ENCODE data around the gene FHIT.
"Not testable (repeated sequence)": the region's sequence is repeated elsewhere in the genome, so short reads cannot be mapped to it uniquely, and the experiment has no call there.

The FHIT gene

GRCh38 chr3:60557122-60557521 lies 694.1 kb downstream of the FHIT start:
- DNase-seq (ENCODE audit: low read depth): no peak

- DNase-seq (ENCODE audit: low read depth): no peak
These were observed 695.4 kb downstream of the FHIT start for GRCh38 chr3:60555686-60556354.

- DNase-seq (ENCODE audit: low read depth): no peak
These were observed 698.1 kb downstream of the FHIT start for GRCh38 chr3:60553144-60553543.

GRCh38 chr3:60552581-60552980 lies 698.7 kb downstream of the FHIT start:
- no peak for DNase-seq (ENCODE audit: low read depth)

GRCh38 chr3:60551455-60552209 lies 699.6 kb downstream of the FHIT start:
- DNase-seq (ENCODE audit: low read depth): no peak

GRCh38 chr3:60549863-60550262 lies 701.4 kb downstream of the FHIT start:
- no peak for DNase-seq (ENCODE audit: low read depth)

GRCh38 chr3:60542995-60543394 lies 708.3 kb downstream of the FHIT start:
- DNase-seq (ENCODE audit: low read depth): no peak

- DNase-seq (ENCODE audit: low read depth): not testable (repeated sequence)
These were observed 711.9 kb downstream of the FHIT start for GRCh38 chr3:60539394-60539793.

GRCh38 chr3:60536420-60536819 lies 714.8 kb downstream of the FHIT start:
- DNase-seq (ENCODE audit: low read depth): no peak

GRCh38 chr3:60531759-60532158 lies 719.5 kb downstream of the FHIT start:
- DNase-seq (ENCODE audit: low read depth): no peak

GRCh38 chr3:60528651-60529050 lies 722.6 kb downstream of the FHIT start:
- no peak for DNase-seq (ENCODE audit: low read depth)

- no peak for DNase-seq (ENCODE audit: low read depth)
These were observed 727.7 kb downstream of the FHIT start for GRCh38 chr3:60523536-60523935.

- no peak for DNase-seq (ENCODE audit: low read depth)
These were observed 734.1 kb downstream of the FHIT start for GRCh38 chr3:60517134-60517533.

- no peak for DNase-seq (ENCODE audit: low read depth)
These were observed 736.4 kb downstream of the FHIT start for GRCh38 chr3:60514866-60515265.

GRCh38 chr3:60514085-60514649 lies 737.1 kb downstream of the FHIT start:
- no peak for DNase-seq (ENCODE audit: low read depth)

GRCh38 chr3:60513241-60513640 lies 738.0 kb downstream of the FHIT start:
- DNase-seq (ENCODE audit: low read depth): no peak

GRCh38 chr3:60512506-60512905 lies 738.7 kb downstream of the FHIT start:
- no peak for DNase-seq (ENCODE audit: low read depth)

GRCh38 chr3:60509471-60509870 lies 741.8 kb downstream of the FHIT start:
- DNase-seq (ENCODE audit: low read depth): no peak

- DNase-seq (ENCODE audit: low read depth): no peak
These were observed 746.3 kb downstream of the FHIT start for GRCh38 chr3:60504827-60505457.

- no peak for DNase-seq (ENCODE audit: low read depth)
These were observed 749.9 kb downstream of the FHIT start for GRCh38 chr3:60501314-60501713.

- no peak for DNase-seq (ENCODE audit: low read depth)
These were observed 753.4 kb downstream of the FHIT start for GRCh38 chr3:60497902-60498301.

- DNase-seq (ENCODE audit: low read depth): no peak
These were observed 760.3 kb downstream of the FHIT start for GRCh38 chr3:60490992-60491391.

- DNase-seq (ENCODE audit: low read depth): no peak
These were observed 776.2 kb downstream of the FHIT start for GRCh38 chr3:60475096-60475495.

Data from stimulated activated CD8-positive, alpha-beta memory T cell treated with anti-CD3 and anti-CD28 coated beads, Interleukin-12 subunit alpha, Interleukin-12 subunit beta, amount 100 ng/mL, for 4 hours (primary cell).